GM12878 (cell line): ENCODE data around the gene CNTNAP5. TPM values are rescaled to one million over a fixed set of nuclear protein-coding genes. Genes with fewer than 3 reads are reported as not detected.

Source experiments
- ATAC-seq: fragments of 200-7000 bp; cut with Tn5 transposase; 3 replicates; pipeline ENCODE4 v1.9.1; 2020; ENCODE audit warnings: mild to moderate bottlenecking, moderate library complexity
- BruUV-seq: library from RNA; stranded (reverse); fragments of 400-500 nt; replicated peaks from 2 replicates; lab custom pipeline; 2021; lab: Mats Ljungman, UMichigan
- CTCF ChIA-PET: fragments of 300-600 bp; sonication (Branson Sonifier 250); formaldehyde crosslinking; extraction: SDS; loops from one replicate; lab custom pipeline; 2021; ENCODE audit warnings: inconsistent platforms; lab: Yijun Ruan, JAX
- POLR2A ChIA-PET: fragments of 350-600 bp; formaldehyde crosslinking; extraction: SDS; loops from one replicate; lab custom pipeline; 2021; ENCODE audit warnings: inconsistent platforms; lab: Charles Lee
- RAD21 ChIA-PET: fragments of 300-600 bp; sonication (Branson Sonifier 250); formaldehyde crosslinking; loops from one replicate; lab custom pipeline; 2023; ENCODE audit warnings: antibody characterized with exemption; ENCODE audit not compliant: unreplicated experiment; lab: Charles Lee
- SMC1A ChIA-PET: fragments of 300-600 bp; sonication (Branson Sonifier 250); formaldehyde crosslinking; loops from one replicate; lab custom pipeline; 2023; ENCODE audit not compliant: unreplicated experiment, uncharacterized antibody; lab: Charles Lee
- DNase-seq: peaks from one replicate; pipeline ENCODE4 v3.0.0-alpha.2; 2011; ENCODE audit warnings: low read depth, low spot score
- FAIRE-seq: peaks from 3 replicates; lab custom pipeline; 2011; peaks lifted over from hg19 to GRCh38; lab: Jason Lieb, UNC
- H2AFZ ChIP-seq: 2 replicates; pipeline ENCODE4 v1.6.0; 2011; ENCODE audit warnings: low read depth, low read length, control low read depth; ENCODE audit not compliant: control insufficient read depth
- H3K27ac ChIP-seq: 2 replicates; pipeline ENCODE4 v1.5.1; 2011; ENCODE audit warnings: control low read depth; ENCODE audit not compliant: control insufficient read depth, insufficient read depth
- H3K27me3 ChIP-seq, 2 experiments: replicated peaks in 1 of 2; 2 replicates each; pipeline versions ENCODE4 v1.6.0 to v1.6.1; 2011; ENCODE audit warnings: low read length in 1 of 2; ENCODE audit not compliant: control insufficient read depth in 2 of 2, insufficient read depth in 2 of 2
- H3K36me3 ChIP-seq, 2 experiments: 2 replicates each; pipeline ENCODE4 v1.5.1; 2011; ENCODE audit warnings: low read length in 1 of 2; ENCODE audit not compliant: control insufficient read depth in 2 of 2, insufficient read depth in 2 of 2
- H3K4me1 ChIP-seq: 2 replicates; pipeline ENCODE4 v1.6.1; 2011; ENCODE audit warnings: mild to moderate bottlenecking, low read length, moderate library complexity, mixed read lengths; ENCODE audit not compliant: control insufficient read depth, insufficient read depth
- H3K4me2 ChIP-seq: 2 replicates; pipeline ENCODE4 v1.6.0; 2011; ENCODE audit warnings: control low read depth; ENCODE audit not compliant: control insufficient read depth, insufficient read depth
- H3K4me3 ChIP-seq: fragments of 200-600 bp; sonication (generic); 2 replicates; pipeline ENCODE4 v1.5.1; 2016
- H3K79me2 ChIP-seq: 2 replicates; pipeline ENCODE4 v1.6.0; 2011; ENCODE audit warnings: low read length; ENCODE audit not compliant: control insufficient read depth, insufficient read depth
- H3K9ac ChIP-seq: 2 replicates; pipeline ENCODE4 v1.8.0; 2011; ENCODE audit warnings: low read length, control low read depth, mixed read lengths; ENCODE audit not compliant: control insufficient read depth, insufficient read depth
- H3K9me3 ChIP-seq: replicated peaks from 3 replicates; pipeline ENCODE4 v1.5.1; 2011; ENCODE audit warnings: mild to moderate bottlenecking, low read length; ENCODE audit not compliant: control insufficient read depth, insufficient read depth
- H4K20me1 ChIP-seq: 2 replicates; pipeline ENCODE4 v1.6.0; 2011; ENCODE audit not compliant: control insufficient read depth, insufficient read depth
- CEBPZ ChIP-seq: fragments of 150-350 bp; IDR thresholded peaks from 2 replicates; pipeline ENCODE4 v1.6.1; 2016; ENCODE audit warnings: low read depth, low read length
- E2F4 ChIP-seq: IDR thresholded peaks from 2 replicates; pipeline ENCODE4 v1.6.1; 2012; ENCODE audit warnings: low read depth, low read length, improper control_type of control experiment
- HDGF ChIP-seq: fragments of 450-650 bp; IDR thresholded peaks from 2 replicates; pipeline ENCODE4 v1.6.1; 2016; ENCODE audit warnings: antibody characterized with exemption
- NFXL1 ChIP-seq: fragments of 450-650 bp; IDR thresholded peaks from 2 replicates; pipeline ENCODE4 v1.6.1; 2017; ENCODE audit warnings: antibody characterized with exemption, mild to moderate bottlenecking, borderline replicate concordance
- NKRF ChIP-seq: fragments of 450-650 bp; conservative IDR thresholded peaks from 2 replicates; pipeline ENCODE4 v1.6.1; 2017; ENCODE audit warnings: mild to moderate bottlenecking, moderate library complexity
- NR2C1 ChIP-seq: fragments of 450-650 bp; IDR thresholded peaks from 2 replicates; pipeline ENCODE4 v1.6.1; 2017; ENCODE audit warnings: antibody characterized with exemption, mild to moderate bottlenecking, moderate library complexity
- NR2C2 ChIP-seq: IDR thresholded peaks from 2 replicates; pipeline ENCODE4 v1.6.1; 2011; ENCODE audit warnings: borderline replicate concordance, low read depth; ENCODE audit not compliant: control insufficient read depth, insufficient read length
- RUNX3 ChIP-seq: IDR thresholded peaks from 2 replicates; pipeline ENCODE4 v1.6.1; 2012; ENCODE audit warnings: low read length, inconsistent platforms
- STAT3 ChIP-seq: IDR thresholded peaks from 2 replicates; pipeline ENCODE4 v1.6.1; 2011; ENCODE audit warnings: low read depth, low read length, improper control_type of control experiment
- TBL1XR1 ChIP-seq: IDR thresholded peaks from 2 replicates; pipeline ENCODE4 v1.6.1; 2012; ENCODE audit warnings: low read depth, low read length, improper control_type of control experiment
- WGBS: methylation state at CpG from one replicate; pipeline ENCODE4 v1.1.6; 2016; ENCODE audit warnings: low lambda C conversion rate; ENCODE audit not compliant: insufficient replicate concordance, insufficient coverage; ENCODE audit errors: missing lambda C conversion rate; 5-methylcytosine and 5-hydroxymethylcytosine counted together
- in situ Hi-C: fragments of 300-500 bp; cut with MboI; formaldehyde crosslinking; loops from 9 replicates; pipeline ENCODE4 v1.14.3; 2018; ENCODE audit warnings: mixed read lengths
- intact Hi-C: fragments of 100-400 bp; cut with micrococcal nuclease; formaldehyde crosslinking; loops from one replicate; pipeline ENCODE4 v1.14.2; 2022; ENCODE audit not compliant: unreplicated experiment
- polyA plus RNA-seq, 11 experiments: library from polyadenylated mRNA; depleted of rRNA in 4 of 11; unstranded in 6 of 11; stranded (reverse) in 5 of 11; fragments of >200 nt; fragmentation: Nextera tagmentation in 4 of 11; fragmentation: Illumina TruSeq in 1 of 11; extraction: Ambion mirVana in 4 of 11; extraction: Trizol in 1 of 11; gene quantifications; 1 replicate in 1 of 11; 2 replicates in 10 of 11; pipeline versions ENCODE4 v1.2.1 to v1.2.3, GENCODE V29; 2011 to 2016; ENCODE audit warnings: inconsistent platforms in 2 of 11, missing spikeins in 2 of 11, low read depth in 1 of 11
- total RNA-seq, 4 experiments: library from RNA; depleted of rRNA in 3 of 4; stranded (reverse); fragments of >200 nt in 3 of 4; fragmentation: Illumina TruSeq in 1 of 4; extraction: Trizol in 1 of 4; gene quantifications; 2 replicates each; pipeline versions ENCODE4 v1.2.1 to v1.2.3, GENCODE V29; 2013 to 2021
- TF ChIP-seq, protein P1 (sequence below): IDR thresholded peaks from 2 replicates; pipeline ENCODE4 v1.6.1; 2011; ENCODE audit warnings: low read depth, low read length, improper control_type of control experiment, borderline replicate concordance

Gene CNTNAP5
- total and polyA plus RNA-seq, 10 of the 15 experiments (the other 5 are each of a cell fraction or from before 2014, with no cell fraction given): not detected

- no TSS peak for BruUV-seq
- ATAC-seq: no peak
- Histone ChIP-seq H3K36me3 (no peaks in the 10 kb centered on the region), H3K4me3 (no peak overlapping the region), H3K27me3 (no peaks in the 10 kb centered on the region), H3K79me2 (no peaks in the 10 kb centered on the region), H4K20me1 (no peaks in the 10 kb centered on the region), H2AFZ (no peak overlapping the region), H3K27ac (no peak overlapping the region), H3K9ac (no peak overlapping the region), H3K9me3 (no peaks in the 10 kb centered on the region), H3K4me1 (no peaks in the 10 kb centered on the region), H3K4me2 (no peak overlapping the region)
- RAD21 ChIA-PET: no interaction called here
- no peak for TF ChIP-seq STAT3
- TF ChIP-seq, protein P1, sequence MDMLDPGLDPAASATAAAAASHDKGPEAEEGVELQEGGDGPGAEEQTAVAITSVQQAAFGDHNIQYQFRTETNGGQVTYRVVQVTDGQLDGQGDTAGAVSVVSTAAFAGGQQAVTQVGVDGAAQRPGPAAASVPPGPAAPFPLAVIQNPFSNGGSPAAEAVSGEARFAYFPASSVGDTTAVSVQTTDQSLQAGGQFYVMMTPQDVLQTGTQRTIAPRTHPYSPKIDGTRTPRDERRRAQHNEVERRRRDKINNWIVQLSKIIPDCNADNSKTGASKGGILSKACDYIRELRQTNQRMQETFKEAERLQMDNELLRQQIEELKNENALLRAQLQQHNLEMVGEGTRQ: no peak
- TF ChIP-seq HDGF: no peak
- no peak for TF ChIP-seq E2F4
- no peak for TF ChIP-seq NR2C1
- no peak for TF ChIP-seq TBL1XR1
- no peak for TF ChIP-seq CEBPZ
- TF ChIP-seq NKRF: no peak
- no peak for TF ChIP-seq NR2C2
- no peak for TF ChIP-seq NFXL1
- no peak for TF ChIP-seq RUNX3
- SMC1A ChIA-PET: no interaction called here
- intact Hi-C loops (no loop called here), in situ Hi-C loops (no loop called here)
- 9% methylated on average over 3 of the region's 3 CpGs for WGBS
- DNase-seq: no peak
- no peak for FAIRE-seq
- POLR2A ChIA-PET: no interaction called here
- CTCF ChIA-PET: no interaction called here
Observed at GRCh38 chr2:124571836-124572235, 546.7 kb downstream of the CNTNAP5 start.
